Prostate gland (tissue), 2 donors: ENCODE results near the gene CUX1. TPM values are rescaled to one million over a fixed set of nuclear protein-coding genes. Genes with fewer than 3 reads are reported as not detected.

Experiments
- DNase-seq: peaks from one replicate; pipeline ENCODE4 v3.0.0-alpha.2; 2019; ENCODE audit warnings: low spot score
- H3K27ac ChIP-seq, 2 donors: fragments of 200-600 bp; sonication (generic); 2 replicates each; pipeline ENCODE4 v1.5.1; 2017 to 2019
- H3K27me3 ChIP-seq: fragments of 200-600 bp; sonication (generic); replicated peaks from 2 replicates; pipeline ENCODE4 v1.5.1; 2019; ENCODE audit not compliant: insufficient read depth
- H3K36me3 ChIP-seq, 2 donors: fragments of 200-600 bp; sonication (generic); 1 replicate in 1 of 2; 2 replicates in 1 of 2; pipeline versions ENCODE4 v1.5.1 to v1.8.1; 2017 to 2019
- H3K4me1 ChIP-seq: fragments of 200-600 bp; sonication (generic); replicated peaks from 2 replicates; pipeline ENCODE4 v1.5.1; 2019
- H3K4me3 ChIP-seq, 2 donors: fragments of 200-600 bp; sonication (generic); 2 replicates each; pipeline ENCODE4 v1.5.1; 2017 to 2019
- H3K9me3 ChIP-seq: fragments of 200-600 bp; sonication (generic); 2 replicates; pipeline ENCODE4 v1.5.1; 2017
- POLR2A ChIP-seq: fragments of 450-650 bp; IDR thresholded peaks from one replicate; pipeline ENCODE4 v1.6.1; 2016; ENCODE audit warnings: antibody characterized with exemption, mild to moderate bottlenecking
- POLR2AphosphoS5 ChIP-seq: sonication (generic); formaldehyde crosslinking; IDR thresholded peaks from one replicate; pipeline ENCODE4 v1.6.1; 2017; ENCODE audit warnings: antibody characterized with exemption
- WGBS: methylation state at CpG from one replicate; pipeline ENCODE4 v1.1.5; 2018; 5-methylcytosine and 5-hydroxymethylcytosine counted together
- intact Hi-C: fragments of 100-400 bp; cut with DNase I; formaldehyde crosslinking; loops from one replicate; pipeline ENCODE4 v1.14.2; 2022
- total RNA-seq, 2 donors: library from RNA; depleted of rRNA; stranded (reverse); fragments of >200 nt; gene quantifications; one replicate each; pipeline ENCODE4 v1.1.0, GENCODE V29; 2016
- TF ChIP-seq, protein P1 (sequence below), 4 experiments: fragments of 200-600 bp in 2 of 4; fragments of 450-650 bp in 2 of 4; sonication (generic) in 2 of 4; IDR thresholded peaks; 1 replicate in 3 of 4; 2 replicates in 1 of 4; pipeline ENCODE4 v1.5.1; 2016 to 2019; ENCODE audit warnings: antibody characterized with exemption in 4 of 4, mild to moderate bottlenecking in 2 of 4, moderate library complexity in 2 of 4

Gene CUX1
- total RNA-seq, 2 donors from 2014 or later: 96.3 to 99.2 TPM

DNA sequence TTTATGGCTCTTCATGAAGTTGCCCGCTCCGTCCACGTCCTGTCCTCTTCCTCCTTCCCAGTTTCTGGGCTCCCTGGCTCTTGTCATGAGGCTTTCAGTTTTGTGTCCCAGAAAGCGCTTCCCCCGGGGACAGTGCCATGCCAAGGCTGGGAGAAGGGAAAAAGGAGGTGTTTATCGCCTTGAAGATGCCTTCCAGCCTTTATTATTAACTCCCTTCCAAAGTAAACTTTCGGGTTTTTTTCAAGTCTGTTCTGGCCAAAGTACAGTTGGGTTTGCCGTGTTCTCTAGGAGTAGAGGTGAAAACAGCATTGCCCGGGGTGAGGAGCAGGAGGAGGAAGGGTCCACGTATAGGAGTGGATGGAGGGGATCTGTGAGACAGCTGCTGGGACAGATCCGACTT is 117.2 kb downstream of the CUX1 start:
- peak overlapping the region; percentile 70 to 72 for H3K27ac ChIP-seq
- TF ChIP-seq POLR2A: no peak
- no peak for TF ChIP-seq POLR2AphosphoS5
- TF ChIP-seq, protein P1, sequence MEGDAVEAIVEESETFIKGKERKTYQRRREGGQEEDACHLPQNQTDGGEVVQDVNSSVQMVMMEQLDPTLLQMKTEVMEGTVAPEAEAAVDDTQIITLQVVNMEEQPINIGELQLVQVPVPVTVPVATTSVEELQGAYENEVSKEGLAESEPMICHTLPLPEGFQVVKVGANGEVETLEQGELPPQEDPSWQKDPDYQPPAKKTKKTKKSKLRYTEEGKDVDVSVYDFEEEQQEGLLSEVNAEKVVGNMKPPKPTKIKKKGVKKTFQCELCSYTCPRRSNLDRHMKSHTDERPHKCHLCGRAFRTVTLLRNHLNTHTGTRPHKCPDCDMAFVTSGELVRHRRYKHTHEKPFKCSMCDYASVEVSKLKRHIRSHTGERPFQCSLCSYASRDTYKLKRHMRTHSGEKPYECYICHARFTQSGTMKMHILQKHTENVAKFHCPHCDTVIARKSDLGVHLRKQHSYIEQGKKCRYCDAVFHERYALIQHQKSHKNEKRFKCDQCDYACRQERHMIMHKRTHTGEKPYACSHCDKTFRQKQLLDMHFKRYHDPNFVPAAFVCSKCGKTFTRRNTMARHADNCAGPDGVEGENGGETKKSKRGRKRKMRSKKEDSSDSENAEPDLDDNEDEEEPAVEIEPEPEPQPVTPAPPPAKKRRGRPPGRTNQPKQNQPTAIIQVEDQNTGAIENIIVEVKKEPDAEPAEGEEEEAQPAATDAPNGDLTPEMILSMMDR (IDR thresholded peaks at IDR 0.05): no peak

DNA sequence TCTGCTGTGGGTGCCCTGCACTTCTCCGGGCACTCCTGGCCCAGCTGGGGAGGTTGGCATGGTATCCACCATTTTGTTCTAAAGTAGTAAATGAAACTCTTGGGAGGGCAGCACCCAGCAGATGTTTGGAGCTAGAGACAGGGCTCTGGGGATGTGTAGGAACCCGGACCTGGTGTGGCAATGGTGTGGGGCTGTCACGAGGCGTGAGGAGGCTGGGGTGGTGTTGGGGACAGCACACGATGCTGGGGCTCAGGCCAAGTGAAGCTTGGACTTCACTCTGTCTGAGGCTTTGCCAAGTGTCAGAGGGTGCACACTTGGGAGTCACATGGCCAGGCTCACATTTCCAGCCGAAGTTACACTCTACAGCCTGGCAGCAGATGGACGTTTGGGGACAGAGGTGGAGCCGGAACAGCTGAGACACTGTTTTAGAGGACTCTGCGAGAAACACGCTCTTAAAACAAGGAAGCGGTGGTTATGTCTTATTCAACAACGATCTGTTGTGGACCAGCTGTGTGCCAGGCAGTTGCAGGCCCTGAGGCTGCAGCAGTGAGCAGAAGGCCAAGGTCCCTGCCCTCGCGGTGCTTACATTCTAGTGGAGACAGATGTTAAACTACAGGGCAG is 118.2 kb downstream of the CUX1 start:
- Histone ChIP-seq H3K36me3 (no peaks in the 10 kb centered on the region), H3K9me3 (no peaks in the 10 kb centered on the region), H3K4me1 (peaks cover 15% of the 10 kb centered on the region), H3K4me3 (no peak overlapping the region), H3K27ac (peak overlapping the region; percentile 61 to 72), H3K27me3 (no peaks in the 10 kb centered on the region)
- intact Hi-C loops: no loop called here
- 52% methylated on average over 14 of the region's 14 CpGs for WGBS
- DNase-seq: no peak
- TF ChIP-seq, protein P1 (IDR thresholded peaks at IDR 0.05): no peak
- TF ChIP-seq POLR2AphosphoS5: peak; percentile 22

More for the DNA sequence above, 117.2 kb downstream of the CUX1 start:
- 15% methylated on average over 11 of the region's 11 CpGs for WGBS
- Histone ChIP-seq H3K9me3 (no peaks in the 10 kb centered on the region), H3K4me3 (peak overlapping the region in 1 of 2 donors; percentile 16), H3K36me3 (no peaks in the 10 kb centered on the region), H3K4me1 (peaks cover 12% of the 10 kb centered on the region), H3K27me3 (no peaks in the 10 kb centered on the region)
- no peak for DNase-seq
- intact Hi-C loops: no loop called here

DNA sequence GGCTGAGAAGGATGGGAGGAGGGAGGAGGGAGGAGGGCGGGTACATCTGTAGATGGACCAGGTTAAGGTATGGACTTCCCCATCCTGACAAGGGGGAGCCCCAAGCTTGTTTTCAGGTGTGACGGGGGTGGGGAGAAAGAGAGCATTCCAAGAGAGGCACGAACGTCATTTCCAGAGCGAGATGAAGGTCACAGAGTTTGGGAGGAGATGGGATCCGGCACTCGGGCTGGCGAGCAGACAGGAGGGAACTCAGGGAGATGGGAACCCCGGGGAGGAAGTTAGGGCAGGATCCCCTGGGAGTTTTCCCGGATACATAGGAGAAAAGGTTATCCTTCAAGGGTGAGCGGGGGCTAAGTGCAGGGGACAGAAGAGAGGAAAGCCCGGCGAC is 118.8 kb downstream of the CUX1 start:
- WGBS: 43% methylated on average over 13 of the region's 13 CpGs
- Histone ChIP-seq H3K9me3 (no peaks in the 10 kb centered on the region), H3K4me3 (no peak overlapping the region), H3K36me3 (no peaks in the 10 kb centered on the region), H3K27ac (peak overlapping the region; percentile 61 to 72), H3K4me1 (peaks cover 20% of the 10 kb centered on the region), H3K27me3 (no peaks in the 10 kb centered on the region)
- TF ChIP-seq POLR2A (no peak), POLR2AphosphoS5 (no peak)
- TF ChIP-seq, protein P1 (IDR thresholded peaks at IDR 0.05): no peak
- intact Hi-C loops: no loop called here
- no peak for DNase-seq

DNA sequence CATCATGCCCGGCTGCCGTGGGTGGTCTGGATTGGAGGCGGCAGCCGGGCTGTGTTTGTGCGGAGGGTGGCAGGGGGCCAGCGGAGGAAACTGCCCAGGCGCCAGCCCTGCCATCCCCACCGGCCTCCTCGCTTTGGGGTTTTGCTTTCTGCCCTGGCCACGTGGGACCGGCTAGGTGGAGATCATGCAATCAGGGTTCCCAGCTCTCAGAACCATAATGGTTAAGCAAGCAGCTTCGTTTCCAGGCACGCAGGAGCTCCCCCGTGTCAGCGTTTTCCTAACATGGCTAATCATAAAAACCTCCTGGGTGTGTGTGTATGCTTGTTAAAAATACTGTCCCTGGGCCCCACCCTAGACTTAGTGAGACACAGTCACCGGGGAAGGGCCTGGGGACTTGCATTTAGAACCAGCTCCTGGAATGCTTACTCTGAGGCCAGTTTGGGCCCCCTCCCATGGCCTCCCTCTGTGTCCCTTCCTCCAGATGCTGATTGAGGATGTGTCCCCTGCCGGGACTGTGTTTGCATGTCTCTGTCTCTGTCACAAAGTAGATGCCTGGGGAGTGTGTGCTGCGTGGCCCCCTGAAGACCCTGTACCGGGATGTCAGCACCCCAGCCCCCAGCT is 119.3 kb downstream of the CUX1 start:
- H3K36me3 ChIP-seq: no peaks in the 10 kb centered on the region
- intact Hi-C loops: no loop called here
- no peaks in the 10 kb centered on the region for H3K9me3 ChIP-seq
- H3K27me3 ChIP-seq: no peaks in the 10 kb centered on the region
- peak overlapping the region; percentile 61 to 72 for H3K27ac ChIP-seq
- no peak overlapping the region for H3K4me3 ChIP-seq
- WGBS: 18% methylated on average over 19 of the region's 19 CpGs
- TF ChIP-seq, protein P1 (IDR thresholded peaks at IDR 0.05): no peak
- peak; percentile 52 for TF ChIP-seq POLR2AphosphoS5
- TF ChIP-seq POLR2A: no peak
- peaks cover 22% of the 10 kb centered on the region for H3K4me1 ChIP-seq
- DNase-seq: peak; percentile 45
